Measurements from ENCODE around the gene CTSG.
"Not testable (repeated sequence)": the region's sequence is repeated elsewhere in the genome, so short reads cannot be mapped to it uniquely, and the experiment has no call there.

The CTSG gene

GRCh38 chr14:24576182-24576581 lies at the start of gene CTSG:
Gene CTSG, minus strand, starts transcription at chr14:24576250. Its CDS starts 27 bp downstream, at chr14:24576223.
- DNase-seq, result peak; percentile 0

GRCh38 chr14:24613747-24614146 lies 37.7 kb upstream of the CTSG start:
- no peak for DNase-seq

GRCh38 chr14:24613241-24613640 lies 37.2 kb upstream of the CTSG start:
- no peak for DNase-seq

GRCh38 chr14:24612196-24612595 lies 36.1 kb upstream of the CTSG start:
- no peak for DNase-seq

- DNase-seq, result no peak
These were observed 33.8 kb upstream of the CTSG start, which contains the start of gene GZMH for GRCh38 chr14:24609655-24610344. Gene GZMH, minus strand, starts transcription at chr14:24609685. Its CDS starts 72 bp downstream, at chr14:24609613.

GRCh38 chr14:24607635-24608514 lies 31.8 kb upstream of the CTSG start:
- no peak for DNase-seq

- no peak for DNase-seq
These were observed 31.0 kb upstream of the CTSG start for GRCh38 chr14:24607081-24607480.

GRCh38 chr14:24606297-24606696 lies 30.2 kb upstream of the CTSG start:
- DNase-seq, result no peak

- DNase-seq, result peak; percentile 8
These were observed 29.6 kb upstream of the CTSG start for GRCh38 chr14:24605435-24606190.

GRCh38 chr14:24597403-24597802 lies 21.4 kb upstream of the CTSG start:
- DNase-seq, result no peak

- DNase-seq, result no peak
These were observed 19.2 kb upstream of the CTSG start for GRCh38 chr14:24595073-24595808.

GRCh38 chr14:24591004-24591403 lies 15.0 kb upstream of the CTSG start:
- not testable (repeated sequence) for DNase-seq

- not testable (repeated sequence) for DNase-seq
These were observed 8.4 kb upstream of the CTSG start for GRCh38 chr14:24584402-24584801.

GRCh38 chr14:24578558-24578957 lies 2.5 kb upstream of the CTSG start:
- DNase-seq, result no peak

GRCh38 chr14:24576771-24577170 lies 721 bp upstream of the CTSG start:
- DNase-seq, result no peak

GRCh38 chr14:24574206-24574774 lies 1.8 kb downstream of the CTSG start:
- DNase-seq, result no peak

GRCh38 chr14:24566318-24566717 lies 9.7 kb downstream of the CTSG start:
- no peak for DNase-seq

- no peak for DNase-seq
These were observed 10.3 kb downstream of the CTSG start for GRCh38 chr14:24565766-24566165.

- DNase-seq, result no peak
These were observed 12.5 kb downstream of the CTSG start for GRCh38 chr14:24563505-24563904.

GRCh38 chr14:24556756-24557155 lies 19.3 kb downstream of the CTSG start:
- DNase-seq, result no peak

GRCh38 chr14:24549064-24549463 lies 27.0 kb downstream of the CTSG start:
- not testable (repeated sequence) for DNase-seq

- DNase-seq, result no peak
These were observed 33.6 kb downstream of the CTSG start for GRCh38 chr14:24542346-24542936.

Measured in NCI-H1694 treated with DMSO at 0.1 percent for 48 hours (cell line).